Effector memory CD4-positive, alpha-beta T cell (primary cell): ENCODE measurements around the gene ARMH4.

Source experiments
- DNase-seq, 3 donors: peaks; one replicate each; pipeline ENCODE4 v3.0.0-alpha.2; 2020
- H3K27ac ChIP-seq: 2 replicates; pipeline ENCODE4 v1.7.0; 2013; ENCODE audit warnings: mild to moderate bottlenecking, low read length, moderate library complexity; ENCODE audit not compliant: insufficient read depth, poor library complexity, severe bottlenecking
- H3K27me3 ChIP-seq: replicated peaks from 2 replicates; pipeline ENCODE4 v1.7.0; 2013; ENCODE audit warnings: mild to moderate bottlenecking, low read length; ENCODE audit not compliant: insufficient read depth, control insufficient read depth, poor library complexity, severe bottlenecking
- H3K36me3 ChIP-seq: 2 replicates; pipeline ENCODE4 v1.7.0; 2013; ENCODE audit warnings: mild to moderate bottlenecking, low read length, moderate library complexity; ENCODE audit not compliant: control insufficient read depth, insufficient read depth
- H3K4me1 ChIP-seq: 2 replicates; pipeline ENCODE4 v1.7.0; 2013; ENCODE audit warnings: low read length, mild to moderate bottlenecking; ENCODE audit not compliant: control insufficient read depth, insufficient read depth, poor library complexity, severe bottlenecking
- H3K4me3 ChIP-seq: 2 replicates; pipeline ENCODE4 v1.7.0; 2013; ENCODE audit warnings: low read length, low read depth, mild to moderate bottlenecking; ENCODE audit not compliant: insufficient read depth, poor library complexity, severe bottlenecking
- H3K9me3 ChIP-seq: 2 replicates; pipeline ENCODE4 v1.7.0; 2013; ENCODE audit warnings: mild to moderate bottlenecking, low read length, moderate library complexity; ENCODE audit not compliant: control insufficient read depth

ARMH4 gene

GRCh38 chr14:58146399-58146798 lies 5.6 kb downstream of the ARMH4 start:
- Histone ChIP-seq H3K4me3 (no peak overlapping the region), H3K9me3 (no peaks in the 10 kb centered on the region), H3K36me3 (no peaks in the 10 kb centered on the region), H3K27me3 (peaks cover 4% of the 10 kb centered on the region), H3K27ac (no peak overlapping the region), H3K4me1 (no peaks in the 10 kb centered on the region)
- DNase-seq = no peak

GRCh38 chr14:58145936-58146335 lies 6.1 kb downstream of the ARMH4 start:
- Histone ChIP-seq H3K9me3 (no peaks in the 10 kb centered on the region), H3K36me3 (no peaks in the 10 kb centered on the region), H3K27ac (no peak overlapping the region), H3K27me3 (peaks cover 3% of the 10 kb centered on the region), H3K4me3 (no peak overlapping the region), H3K4me1 (no peaks in the 10 kb centered on the region)
- DNase-seq = no peak

GRCh38 chr14:58143106-58143505 lies 8.9 kb downstream of the ARMH4 start:
- no peaks in the 10 kb centered on the region for H3K36me3 ChIP-seq
- H3K4me1 ChIP-seq = no peaks in the 10 kb centered on the region
- H3K9me3 ChIP-seq = no peaks in the 10 kb centered on the region
- no peak overlapping the region for H3K4me3 ChIP-seq
- H3K27ac ChIP-seq = no peak overlapping the region
- no peak for DNase-seq
- no peaks in the 10 kb centered on the region for H3K27me3 ChIP-seq

- H3K4me1 ChIP-seq = no peaks in the 10 kb centered on the region
- H3K27me3 ChIP-seq = no peaks in the 10 kb centered on the region
- no peak for DNase-seq
- no peak overlapping the region for H3K4me3 ChIP-seq
- H3K27ac ChIP-seq = no peak overlapping the region
- no peaks in the 10 kb centered on the region for H3K9me3 ChIP-seq
- H3K36me3 ChIP-seq = no peaks in the 10 kb centered on the region
These were observed 10.1 kb downstream of the ARMH4 start for GRCh38 chr14:58141893-58142292.

- no peak overlapping the region for H3K27ac ChIP-seq
- no peaks in the 10 kb centered on the region for H3K9me3 ChIP-seq
- no peaks in the 10 kb centered on the region for H3K27me3 ChIP-seq
- H3K4me1 ChIP-seq = no peaks in the 10 kb centered on the region
- H3K36me3 ChIP-seq = no peaks in the 10 kb centered on the region
- no peak for DNase-seq
- H3K4me3 ChIP-seq = no peak overlapping the region
These were observed 13.1 kb downstream of the ARMH4 start for GRCh38 chr14:58138714-58139482.

- Histone ChIP-seq H3K36me3 (no peaks in the 10 kb centered on the region), H3K27me3 (no peaks in the 10 kb centered on the region), H3K9me3 (no peaks in the 10 kb centered on the region), H3K4me1 (no peaks in the 10 kb centered on the region), H3K27ac (no peak overlapping the region), H3K4me3 (no peak overlapping the region)
- DNase-seq = no peak
These were observed 13.8 kb downstream of the ARMH4 start for GRCh38 chr14:58138031-58138713.

- Histone ChIP-seq H3K36me3 (no peaks in the 10 kb centered on the region), H3K4me3 (no peak overlapping the region), H3K9me3 (no peaks in the 10 kb centered on the region), H3K27me3 (no peaks in the 10 kb centered on the region), H3K4me1 (no peaks in the 10 kb centered on the region), H3K27ac (no peak overlapping the region)
- no peak for DNase-seq
These were observed 18.3 kb downstream of the ARMH4 start for GRCh38 chr14:58133739-58134138.

GRCh38 chr14:58131386-58131785 lies 20.6 kb downstream of the ARMH4 start:
- no peak overlapping the region for H3K4me3 ChIP-seq
- no peaks in the 10 kb centered on the region for H3K27me3 ChIP-seq
- no peaks in the 10 kb centered on the region for H3K36me3 ChIP-seq
- DNase-seq = no peak
- no peak overlapping the region for H3K27ac ChIP-seq
- H3K9me3 ChIP-seq = no peaks in the 10 kb centered on the region
- H3K4me1 ChIP-seq = no peaks in the 10 kb centered on the region

GRCh38 chr14:58130116-58130782 lies 21.8 kb downstream of the ARMH4 start:
- no peak overlapping the region for H3K4me3 ChIP-seq
- H3K27me3 ChIP-seq = no peaks in the 10 kb centered on the region
- no peaks in the 10 kb centered on the region for H3K9me3 ChIP-seq
- H3K27ac ChIP-seq = no peak overlapping the region
- no peak for DNase-seq
- H3K36me3 ChIP-seq = no peaks in the 10 kb centered on the region
- H3K4me1 ChIP-seq = no peaks in the 10 kb centered on the region

GRCh38 chr14:58129208-58129607 lies 22.8 kb downstream of the ARMH4 start:
- H3K4me3 ChIP-seq = no peak overlapping the region
- H3K9me3 ChIP-seq = no peaks in the 10 kb centered on the region
- no peak overlapping the region for H3K27ac ChIP-seq
- DNase-seq = no peak
- H3K27me3 ChIP-seq = no peaks in the 10 kb centered on the region
- H3K4me1 ChIP-seq = no peaks in the 10 kb centered on the region
- H3K36me3 ChIP-seq = no peaks in the 10 kb centered on the region
